ENCODE results near the gene SMIM38. TPM values are rescaled to one million over a fixed set of nuclear protein-coding genes. Genes with fewer than 3 reads are reported as not detected.

SMIM38 gene
- total and polyA plus RNA-seq, 4 experiments from 2014 or later = 0.50 to 0.70 TPM; not detected in 2

Other genes with a start within 250 kb of the SMIM38 start
- not detected for gene MRGPRD, start 174.9 kb upstream of the SMIM38 start, total RNA-seq
- under 1 TPM in 1 of 2 donors, not detected in 1; 0.48 TPM for gene MRGPRD, start 174.9 kb upstream of the SMIM38 start, polyA plus RNA-seq
- not detected for gene MRGPRF, start 142.7 kb upstream of the SMIM38 start, total RNA-seq
- not detected for gene MRGPRF, start 142.7 kb upstream of the SMIM38 start, polyA plus RNA-seq
- 10 to 100 TPM; 22.4 to 23.0 TPM for gene TPCN2, start 107.0 kb upstream of the SMIM38 start, total RNA-seq
- 1 to 10 TPM; 6.6 to 7.2 TPM for gene TPCN2, start 107.0 kb upstream of the SMIM38 start, polyA plus RNA-seq
- not detected for gene MYEOV, start 138.2 kb downstream of the SMIM38 start, total RNA-seq
- gene MYEOV, start 138.2 kb downstream of the SMIM38 start, polyA plus RNA-seq = not detected